A549 (cell line): Measurements from ENCODE around the gene PWP1.

Source experiments
- BHLHE40 ChIP-seq: IDR thresholded peaks from 2 replicates; pipeline ENCODE4 v1.6.1; 2012; ENCODE audit warnings: low read depth, low read length, inconsistent platforms
- CHD4 ChIP-seq: fragments of 200-600 bp; sonication (generic); IDR thresholded peaks from 2 replicates; pipeline ENCODE4 v1.6.1; 2016; ENCODE audit warnings: antibody characterized with exemption, mild to moderate bottlenecking, borderline replicate concordance
- CTCF ChIP-seq: fragments of >200 bp; sonication (Bioruptor Twin); formaldehyde crosslinking; IDR thresholded peaks from 3 replicates; pipeline ENCODE4 v1.5.1; 2016
- E2F6 ChIP-seq: IDR thresholded peaks from 2 replicates; pipeline ENCODE4 v1.6.1; 2012; ENCODE audit warnings: low read depth, borderline replicate concordance
- EP300 ChIP-seq, 2 experiments: fragments of >200 bp; sonication (Bioruptor Twin); formaldehyde crosslinking; IDR thresholded peaks; 2 replicates in 1 of 2; 3 replicates in 1 of 2; pipeline ENCODE4 v1.6.1; 2016 to 2017
- ESRRA ChIP-seq: fragments of 150-350 bp; IDR thresholded peaks from 2 replicates; pipeline ENCODE4 v1.6.1; 2014; ENCODE audit warnings: mild to moderate bottlenecking, low read length, borderline replicate concordance
- KDM1A ChIP-seq: fragments of 200-600 bp; sonication (generic); IDR thresholded peaks from 2 replicates; pipeline ENCODE4 v1.6.1; 2016; ENCODE audit warnings: low read depth, mild to moderate bottlenecking
- MAX ChIP-seq: IDR thresholded peaks from 2 replicates; pipeline ENCODE4 v1.6.1; 2012
- PHF8 ChIP-seq: fragments of 200-600 bp; sonication (generic); IDR thresholded peaks from 2 replicates; pipeline ENCODE4 v1.6.1; 2016; ENCODE audit warnings: low read depth, mild to moderate bottlenecking, antibody characterized with exemption, moderate library complexity, borderline replicate concordance
- POLR2A ChIP-seq: IDR thresholded peaks from 2 replicates; pipeline ENCODE4 v1.6.1; 2012; ENCODE audit warnings: mild to moderate bottlenecking, low read length
- RARB ChIP-seq: fragments of 250-450 bp; sonication (Bioruptor Pico); IDR thresholded peaks from 2 replicates; pipeline ENCODE4 v1.8.0; 2021; ENCODE audit warnings: mild to moderate bottlenecking, moderate library complexity
- SREBF2 ChIP-seq: fragments of 450-650 bp; IDR thresholded peaks from 2 replicates; pipeline ENCODE4 v1.6.1; 2014; ENCODE audit warnings: mild to moderate bottlenecking, moderate library complexity

GRCh38 chr12:107702106-107702505, 16.5 kb downstream of the PWP1 start:
- TF ChIP-seq CTCF (no peak), ESRRA (no peak), BHLHE40 (no peak), POLR2A (no peak), EP300 (IDR thresholded peaks at IDR 0.05) (no peak), PHF8 (no peak), MAX (no peak), SREBF2 (no peak), KDM1A (no peak), CHD4 (no peak), E2F6 (no peak), RARB (CRISPR knock-in tag) (no peak)
